H1 (cell line): ENCODE results near the gene PCDH20. TPM values are rescaled to one million over a fixed set of nuclear protein-coding genes. Genes with fewer than 3 reads are reported as not detected.

Source experiments
- CTCF ChIA-PET: fragments of 300-600 bp; sonication (Branson Sonifier 250); formaldehyde crosslinking; loops from one replicate; lab custom pipeline; 2021; ENCODE audit not compliant: partially characterized antibody; lab: Charles Lee
- POLR2A ChIA-PET: fragments of 300-600 bp; sonication (Branson Sonifier 250); formaldehyde crosslinking; loops from one replicate; lab custom pipeline; 2021; ENCODE audit warnings: inconsistent platforms; ENCODE audit not compliant: partially characterized antibody; lab: Charles Lee
- DNase-seq, 2 experiments: peaks; one replicate each; pipeline versions ENCODE4 v3.0.0 to v3.0.0-alpha.2; 2010 to 2022; ENCODE audit warnings: low spot score in 2 of 2, low read depth in 1 of 2, mixed read lengths in 1 of 2
- FAIRE-seq: peaks from 2 replicates; lab custom pipeline; 2011; peaks lifted over from hg19 to GRCh38; lab: Jason Lieb, UNC
- H2AFZ ChIP-seq: 2 replicates; pipeline ENCODE4 v1.8.1; 2012; ENCODE audit warnings: low read length, inconsistent platforms
- H2AK5ac ChIP-seq: 2 replicates; pipeline ENCODE4 v1.6.1; 2013; ENCODE audit warnings: low read depth, low read length
- H2BK120ac ChIP-seq: replicated peaks from 2 replicates; pipeline ENCODE3; 2013; ENCODE audit warnings: low read depth, low read length, inconsistent platforms
- H2BK12ac ChIP-seq: 2 replicates; pipeline ENCODE4 v1.6.1; 2013; ENCODE audit warnings: low read depth, low read length
- H2BK15ac ChIP-seq: 2 replicates; pipeline ENCODE4 v1.6.1; 2013; ENCODE audit warnings: low read length
- H2BK20ac ChIP-seq: 2 replicates; pipeline ENCODE4 v1.6.1; 2013; ENCODE audit warnings: low read length
- H2BK5ac ChIP-seq: 2 replicates; pipeline ENCODE4 v1.6.1; 2013; ENCODE audit warnings: low read depth, low read length
- H3K14ac ChIP-seq: 2 replicates; pipeline ENCODE4 v1.6.1; 2013; ENCODE audit warnings: inconsistent platforms; ENCODE audit not compliant: insufficient read length
- H3K18ac ChIP-seq: 2 replicates; pipeline ENCODE4 v1.6.1; 2013; ENCODE audit warnings: low read length; ENCODE audit errors: extremely low read depth
- H3K23ac ChIP-seq: 2 replicates; pipeline ENCODE4 v1.6.1; 2013; ENCODE audit warnings: inconsistent platforms; ENCODE audit not compliant: insufficient read length
- H3K23me2 ChIP-seq: 2 replicates; pipeline ENCODE4 v1.6.1; 2013; ENCODE audit warnings: low read depth, low read length
- H3K27ac ChIP-seq: 2 replicates; pipeline ENCODE4 v1.6.1; 2011; ENCODE audit warnings: low read depth, low read length, inconsistent platforms
- H3K27me3 ChIP-seq, 4 experiments: replicated peaks in 1 of 4; 1 replicate in 1 of 4; 2 replicates in 3 of 4; pipeline versions ENCODE4 v1.6.1 to v1.8.1; 2011 to 2013; ENCODE audit warnings: low read length in 3 of 4, mild to moderate bottlenecking in 3 of 4, inconsistent platforms in 2 of 4, mixed read lengths in 2 of 4, moderate library complexity in 1 of 4; ENCODE audit not compliant: control insufficient read depth in 3 of 4, insufficient read depth in 3 of 4; ENCODE audit errors: extremely low read depth in 1 of 4
- H3K36me3 ChIP-seq, 4 experiments: 2 replicates each; pipeline versions ENCODE4 v1.6.1 to v1.8.1; 2011 to 2013; ENCODE audit warnings: mild to moderate bottlenecking in 4 of 4, low read length in 3 of 4, moderate library complexity in 2 of 4, control low read depth in 1 of 4, inconsistent platforms in 1 of 4; ENCODE audit not compliant: insufficient read depth in 4 of 4, control insufficient read depth in 2 of 4
- H3K4ac ChIP-seq: replicated peaks from 2 replicates; pipeline ENCODE3; 2013; ENCODE audit warnings: low read length, low read depth, mixed read lengths, inconsistent platforms; ENCODE audit not compliant: insufficient read length
- H3K4me1 ChIP-seq, 4 experiments: replicated peaks in 1 of 4; 1 replicate in 1 of 4; 2 replicates in 3 of 4; pipeline versions ENCODE4 v1.6.1 to v1.8.1; 2011 to 2013; ENCODE audit warnings: low read length in 3 of 4, inconsistent platforms in 2 of 4, mixed read lengths in 1 of 4; ENCODE audit not compliant: insufficient read depth in 4 of 4, control insufficient read depth in 3 of 4
- H3K4me2 ChIP-seq, 2 experiments: 2 replicates each; pipeline versions ENCODE4 v1.6.1 to v1.8.1; 2011 to 2013; ENCODE audit warnings: low read depth in 2 of 2, low read length in 2 of 2, control low read depth in 1 of 2, inconsistent platforms in 1 of 2, mild to moderate bottlenecking in 1 of 2; ENCODE audit not compliant: insufficient read depth in 1 of 2
- H3K4me3 ChIP-seq, 4 experiments: fragments of 200-600, 300-600 bp in 1 of 4; sonication (generic), shearing (Covaris generic), sonication (Bioruptor Twin) in 1 of 4; 2 replicates each; pipeline versions ENCODE4 v1.5.1 to v1.8.1; 2011 to 2016; ENCODE audit warnings: low read length in 4 of 4, low read depth in 3 of 4, control low read depth in 2 of 4, inconsistent platforms in 2 of 4, mild to moderate bottlenecking in 2 of 4, mixed read lengths in 1 of 4, moderate library complexity in 1 of 4; ENCODE audit not compliant: insufficient read depth in 2 of 4; ENCODE audit errors: extremely low read depth in 1 of 4
- H3K56ac ChIP-seq: replicated peaks from 2 replicates; pipeline ENCODE3; 2013; ENCODE audit warnings: low read depth, mild to moderate bottlenecking, mixed read lengths, low read length, inconsistent platforms; ENCODE audit not compliant: insufficient read length
- H3K79me1 ChIP-seq: 2 replicates; pipeline ENCODE4 v1.6.1; 2013; ENCODE audit warnings: low read depth, low read length, control low read depth
- H3K79me2 ChIP-seq, 2 experiments: 2 replicates each; pipeline versions ENCODE4 v1.6.1 to v1.8.1; 2012 to 2013; ENCODE audit warnings: low read length in 2 of 2, mild to moderate bottlenecking in 2 of 2, inconsistent platforms in 1 of 2; ENCODE audit not compliant: insufficient read depth in 2 of 2, control insufficient read depth in 1 of 2
- H3K9ac ChIP-seq, 4 experiments: replicated peaks in 1 of 4; 1 replicate in 1 of 4; 2 replicates in 3 of 4; pipeline versions ENCODE4 v1.6.1 to v1.8.1; 2011 to 2013; ENCODE audit warnings: low read depth in 3 of 4, low read length in 3 of 4, control low read depth in 2 of 4, mild to moderate bottlenecking in 2 of 4, moderate library complexity in 2 of 4, inconsistent platforms in 1 of 4; ENCODE audit errors: extremely low read depth in 1 of 4
- H3K9me3 ChIP-seq, 2 experiments: 2 replicates each; pipeline versions ENCODE4 v1.6.1 to v1.8.1; 2012 to 2013; ENCODE audit warnings: mild to moderate bottlenecking in 2 of 2, moderate library complexity in 2 of 2, control low read depth in 1 of 2, inconsistent platforms in 1 of 2, low read depth in 1 of 2, low read length in 1 of 2, mixed read lengths in 1 of 2; ENCODE audit not compliant: insufficient read depth in 2 of 2
- H4K20me1 ChIP-seq, 2 experiments: replicated peaks in 1 of 2; 2 replicates each; pipeline versions ENCODE3 to v1.8.1; 2011 to 2013; ENCODE audit warnings: inconsistent platforms in 2 of 2, low read length in 2 of 2, mild to moderate bottlenecking in 1 of 2; ENCODE audit not compliant: insufficient read depth in 2 of 2, control insufficient read depth in 1 of 2
- H4K5ac ChIP-seq: 2 replicates; pipeline ENCODE4 v1.6.1; 2013; ENCODE audit warnings: low read length, low read depth, mixed read lengths, inconsistent platforms; ENCODE audit not compliant: insufficient read length
- H4K8ac ChIP-seq: 2 replicates; pipeline ENCODE4 v1.8.0; 2013; ENCODE audit warnings: mild to moderate bottlenecking, moderate library complexity, low read length, inconsistent platforms; ENCODE audit not compliant: insufficient read depth; ENCODE audit errors: extremely low read depth
- H4K91ac ChIP-seq: replicated peaks from 2 replicates; pipeline ENCODE3; 2013; ENCODE audit warnings: low read length, mixed read lengths, inconsistent platforms; ENCODE audit not compliant: insufficient read length
- BRCA1 ChIP-seq: IDR thresholded peaks from 2 replicates; pipeline ENCODE4 v1.6.1; 2012; ENCODE audit warnings: low read depth, low read length, improper control_type of control experiment
- GABPA ChIP-seq: IDR thresholded peaks from 2 replicates; pipeline ENCODE4 v1.6.1; 2011; ENCODE audit warnings: mild to moderate bottlenecking, low read length, moderate library complexity, borderline replicate concordance; ENCODE audit not compliant: insufficient read depth
- GTF2F1 ChIP-seq: IDR thresholded peaks from 2 replicates; pipeline ENCODE4 v1.6.1; 2012; ENCODE audit warnings: low read depth, low read length, improper control_type of control experiment, borderline replicate concordance
- HDAC2 ChIP-seq, 2 experiments: fragments of 300-600 bp in 1 of 2; sonication (generic) in 1 of 2; IDR thresholded peaks; 2 replicates each; pipeline ENCODE4 v1.6.1; 2011 to 2012; ENCODE audit warnings: low read depth in 2 of 2, low read length in 2 of 2, mild to moderate bottlenecking in 2 of 2, moderate library complexity in 2 of 2, borderline replicate concordance in 1 of 2, inconsistent platforms in 1 of 2
- MAFK ChIP-seq: IDR thresholded peaks from 2 replicates; pipeline ENCODE4 v1.6.1; 2012; ENCODE audit warnings: low read depth, mild to moderate bottlenecking, improper control_type of control experiment, low read length
- POLR2A ChIP-seq, 2 experiments: IDR thresholded peaks; 1 replicate in 1 of 2; 2 replicates in 1 of 2; pipeline ENCODE4 v1.6.1; 2011; ENCODE audit warnings: low read depth in 2 of 2, low read length in 2 of 2, mild to moderate bottlenecking in 2 of 2; ENCODE audit errors: control extremely low read depth in 1 of 2
- RXRA ChIP-seq: IDR thresholded peaks from 2 replicates; pipeline ENCODE4 v1.6.1; 2011; ENCODE audit warnings: low read depth, mild to moderate bottlenecking, low read length, moderate library complexity; ENCODE audit not compliant: insufficient read depth
- SP1 ChIP-seq: IDR thresholded peaks from 2 replicates; pipeline ENCODE4 v1.6.1; 2011; ENCODE audit warnings: low read depth, low read length
- ZNF274 ChIP-seq: IDR thresholded peaks from 2 replicates; pipeline ENCODE4 v1.7.0; 2012; ENCODE audit warnings: low read length, borderline replicate concordance; ENCODE audit errors: extremely low read depth
- whole genome bisulfite sequencing, 2 experiments: shearing (Covaris generic) in 1 of 2; methylation state at CpG; one replicate each; pipeline versions ENCODE4 v1.1.6 to v1.1.7; 2013 to 2015; ENCODE audit warnings: low lambda C conversion rate in 2 of 2, mixed read lengths in 2 of 2, inconsistent platforms in 1 of 2, low coverage in 1 of 2, missing lambda C conversion rate in 1 of 2; ENCODE audit not compliant: insufficient replicate concordance in 2 of 2, insufficient coverage in 1 of 2, insufficient read length in 1 of 2; ENCODE audit errors: extremely low coverage in 1 of 2, missing lambda C conversion rate in 1 of 2; 5-methylcytosine and 5-hydroxymethylcytosine counted together
- polyA plus RNA-seq, 7 experiments: library from polyadenylated mRNA; depleted of rRNA in 3 of 7; stranded (reverse) in 5 of 7; unstranded in 2 of 7; fragments of >200 nt in 5 of 7; fragments of 200-250 nt in 2 of 7; gene quantifications; 1 replicate in 5 of 7; 2 replicates in 1 of 7; 4 replicates in 1 of 7; pipeline versions ENCODE4 v1.2.1 to v1.2.3, GENCODE V29; 2011 to 2013; ENCODE audit warnings: missing spikeins in 2 of 7, mixed read lengths in 2 of 7
- total RNA-seq: library from RNA; stranded (reverse); fragmentation: NEBNext Ultra II Directional; extraction: Animal tissue kit (Norgen Biotek cat#: 25700); gene quantifications from 2 replicates; pipeline ENCODE4 v1.2.1, GENCODE V29; 2021
- TF ChIP-seq, protein P1 (sequence below): IDR thresholded peaks from 2 replicates; pipeline ENCODE4 v1.6.1; 2011; ENCODE audit warnings: low read depth, mild to moderate bottlenecking, low read length; ENCODE audit not compliant: insufficient read depth
- TF ChIP-seq, protein P2 (sequence below): IDR thresholded peaks from 2 replicates; pipeline ENCODE4 v1.6.1; 2011; ENCODE audit warnings: low read length, improper control_type of control experiment

Gene PCDH20
- total and polyA plus RNA-seq, 2 of the 8 experiments (the other 6 are each of a cell fraction or from before 2014, with no cell fraction given) = 0.65 to 2.2 TPM

DNA sequence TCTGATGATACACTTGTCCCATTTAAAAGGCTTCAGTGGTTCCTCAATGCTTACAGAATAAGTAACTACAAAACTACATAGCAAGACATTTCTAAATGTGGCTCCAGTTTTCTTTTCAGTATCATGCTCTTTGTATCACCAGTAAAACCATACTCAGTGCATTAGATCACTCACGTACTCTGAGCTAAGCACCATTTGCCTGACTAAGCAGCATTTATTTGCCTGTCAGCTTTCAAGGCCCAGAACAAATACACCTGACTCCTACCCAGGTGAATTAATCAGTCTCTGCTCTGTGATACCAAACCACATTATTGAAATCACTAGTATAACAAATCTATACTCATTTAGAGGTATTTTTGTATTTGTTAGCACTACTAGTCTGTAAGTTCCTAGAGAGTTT, 47.4 kb upstream of the PCDH20 start:
- H2BK120ac ChIP-seq = no peak overlapping the region
- H3K23me2 ChIP-seq = no peaks in the 10 kb centered on the region
- no peak overlapping the region for H2BK12ac ChIP-seq
- H3K36me3 ChIP-seq = no peaks in the 10 kb centered on the region
- no peak overlapping the region for H4K8ac ChIP-seq
- 78% methylated on average over 1 of the region's 1 CpG; no CpG with 5 or more reads in 1 of the 2 experiments for WGBS, 2 experiments
- H4K5ac ChIP-seq = no peak overlapping the region
- ChIA-PET CTCF (interaction anchor here (1.8 kb wide), 1 partner anchor 51 kb away, joined by 6 read pairs; no protein-coding TSS in a partner anchor), POLR2A (no interaction called here)
- no peaks in the 10 kb centered on the region for H3K27me3 ChIP-seq
- no peak overlapping the region for H3K4ac ChIP-seq
- H3K4me1 ChIP-seq = no peaks in the 10 kb centered on the region
- H3K4me3 ChIP-seq = no peak overlapping the region
- no peak overlapping the region for H2BK20ac ChIP-seq
- no peak overlapping the region for H3K27ac ChIP-seq
- no peak overlapping the region for H2BK5ac ChIP-seq
- H3K14ac ChIP-seq = no peak overlapping the region
- no peak overlapping the region for H2BK15ac ChIP-seq
- no peak overlapping the region for H3K9ac ChIP-seq
- no peak overlapping the region for H2AK5ac ChIP-seq
- H4K20me1 ChIP-seq = no peaks in the 10 kb centered on the region
- no peaks in the 10 kb centered on the region for H3K9me3 ChIP-seq
- FAIRE-seq = no peak
- no peak overlapping the region for H3K4me2 ChIP-seq
- no peak overlapping the region for H3K18ac ChIP-seq
- H2AFZ ChIP-seq = 0 out of 2 replicates have a peak overlapping the region, but pooled peaks have one; percentile 83
- H3K79me1 ChIP-seq = no peaks in the 10 kb centered on the region
- H3K56ac ChIP-seq = no peak overlapping the region
- H4K91ac ChIP-seq = no peak overlapping the region
- no peak for DNase-seq
- H3K23ac ChIP-seq = no peak overlapping the region
- H3K79me2 ChIP-seq = no peaks in the 10 kb centered on the region
- TF ChIP-seq RXRA (no peak), HDAC2 (IDR thresholded peaks at IDR 0.05; ENCODE audit: borderline replicate concordance in 1 of 2, low read depth in 2 of 2, low read length in 2 of 2) (no peak), ZNF274 (no peak), POLR2A (IDR thresholded peaks at IDR 0.05; ENCODE audit: control extremely low read depth in 1 of 2, low read depth in 2 of 2, low read length in 2 of 2) (no peak), GABPA (no peak), SP1 (no peak), BRCA1 (no peak), GTF2F1 (no peak), MAFK (no peak)
- TF ChIP-seq, protein P1, sequence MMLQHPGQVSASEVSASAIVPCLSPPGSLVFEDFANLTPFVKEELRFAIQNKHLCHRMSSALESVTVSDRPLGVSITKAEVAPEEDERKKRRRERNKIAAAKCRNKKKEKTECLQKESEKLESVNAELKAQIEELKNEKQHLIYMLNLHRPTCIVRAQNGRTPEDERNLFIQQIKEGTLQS = no peak
- TF ChIP-seq, protein P2, sequence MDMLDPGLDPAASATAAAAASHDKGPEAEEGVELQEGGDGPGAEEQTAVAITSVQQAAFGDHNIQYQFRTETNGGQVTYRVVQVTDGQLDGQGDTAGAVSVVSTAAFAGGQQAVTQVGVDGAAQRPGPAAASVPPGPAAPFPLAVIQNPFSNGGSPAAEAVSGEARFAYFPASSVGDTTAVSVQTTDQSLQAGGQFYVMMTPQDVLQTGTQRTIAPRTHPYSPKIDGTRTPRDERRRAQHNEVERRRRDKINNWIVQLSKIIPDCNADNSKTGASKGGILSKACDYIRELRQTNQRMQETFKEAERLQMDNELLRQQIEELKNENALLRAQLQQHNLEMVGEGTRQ = no peak
